Measurements from ENCODE around the gene CRYBA2.

The CRYBA2 gene

DNA sequence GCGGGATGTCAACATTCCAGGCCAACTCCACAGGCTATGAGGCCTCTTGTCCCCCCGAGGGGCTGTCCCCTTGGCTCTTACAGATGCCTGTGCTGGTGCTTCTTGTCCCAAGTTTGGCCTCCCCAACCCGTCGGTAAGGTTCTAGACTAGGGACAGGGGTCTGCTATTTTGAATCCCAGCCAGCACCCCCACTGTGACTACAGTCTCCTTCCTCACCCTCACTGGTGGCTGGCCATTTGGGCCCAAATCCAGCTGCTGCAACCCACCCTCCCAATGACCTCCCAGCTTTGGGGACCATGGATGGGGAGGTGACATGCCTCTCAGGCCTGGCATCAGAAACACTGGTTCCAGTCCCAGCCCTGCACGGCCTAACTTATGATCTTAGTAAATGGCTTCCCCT, 29.4 kb upstream of the CRYBA2 start:
- no peak for DNase-seq

DNA sequence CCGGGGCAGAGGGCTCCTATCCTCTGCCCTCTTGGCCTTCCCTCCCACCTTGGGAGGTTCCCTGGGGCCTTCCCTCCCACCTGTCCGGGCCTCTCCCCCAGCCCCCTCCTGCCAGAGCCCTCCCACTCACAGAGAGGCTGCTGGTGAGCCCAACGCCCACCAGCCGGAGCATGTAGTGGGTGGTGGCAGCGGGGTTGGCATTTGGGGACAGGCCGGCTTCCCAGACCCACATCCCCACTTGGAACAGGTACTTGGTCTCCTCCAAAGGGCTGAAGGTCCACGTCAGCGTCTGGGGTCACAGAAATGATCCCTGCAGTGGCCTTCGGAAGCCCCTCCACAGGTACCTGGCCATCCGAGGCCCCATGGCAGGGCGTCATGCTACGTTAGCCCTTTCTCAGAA, 28.8 kb upstream of the CRYBA2 start:
- DNase-seq, result no peak

DNA sequence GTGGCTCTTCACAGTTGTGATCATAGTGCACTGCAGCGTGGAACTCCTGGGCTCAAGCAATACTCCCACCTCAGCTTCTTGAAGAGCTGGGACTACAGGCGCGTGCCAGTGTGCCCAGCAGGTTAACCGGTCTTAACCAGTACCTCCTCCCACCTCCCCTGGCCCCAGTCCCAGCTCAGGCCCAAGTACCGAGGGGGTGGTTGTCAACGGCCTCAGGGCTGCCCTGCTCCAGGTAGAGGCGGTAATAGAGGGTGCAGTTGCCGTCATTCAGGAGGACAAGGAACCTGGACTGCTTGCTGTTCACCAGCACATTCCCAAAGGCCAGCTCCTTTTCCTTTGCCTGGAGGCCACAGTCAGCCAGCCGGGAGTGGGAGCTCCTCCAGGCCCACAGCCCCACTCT, 28.4 kb upstream of the CRYBA2 start:
- DNase-seq, result no peak

DNA sequence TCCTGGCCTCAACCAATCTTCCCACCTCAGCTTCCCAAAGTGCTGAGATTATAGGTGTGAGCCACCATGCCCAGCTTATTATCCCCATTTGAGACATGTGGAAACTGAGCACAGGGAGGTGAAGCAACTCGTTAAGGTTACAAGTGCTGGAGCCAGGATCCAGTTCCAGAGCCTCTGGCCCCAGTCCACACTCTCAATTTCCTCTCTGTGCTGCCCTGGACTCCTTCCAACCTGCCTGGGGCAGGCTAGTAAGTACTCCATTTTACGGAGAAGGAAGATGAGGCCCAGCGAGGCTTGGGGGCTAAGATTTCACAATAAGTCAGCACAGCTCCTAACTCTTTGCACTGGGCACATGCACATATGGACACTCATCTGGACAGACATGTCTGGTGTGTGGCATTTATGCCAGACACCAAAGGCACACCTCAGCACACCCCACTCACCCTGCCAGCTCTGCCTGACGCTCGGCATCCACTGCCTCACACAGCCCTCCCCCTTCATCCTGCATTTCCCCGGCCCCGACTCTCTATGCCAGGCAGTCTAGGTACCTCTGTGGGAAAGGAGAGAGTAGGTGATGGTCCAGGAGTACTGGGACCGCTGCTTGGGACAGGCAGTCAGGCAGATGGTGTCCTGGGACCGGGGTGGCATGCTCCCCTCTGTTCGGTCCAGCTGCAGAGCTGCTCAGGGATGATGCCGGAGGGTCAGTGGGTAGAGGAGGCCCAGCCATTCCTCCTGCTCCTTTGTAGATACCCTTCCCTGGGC, 27.6 kb upstream of the CRYBA2 start:
- DNase-seq, result no peak

DNA sequence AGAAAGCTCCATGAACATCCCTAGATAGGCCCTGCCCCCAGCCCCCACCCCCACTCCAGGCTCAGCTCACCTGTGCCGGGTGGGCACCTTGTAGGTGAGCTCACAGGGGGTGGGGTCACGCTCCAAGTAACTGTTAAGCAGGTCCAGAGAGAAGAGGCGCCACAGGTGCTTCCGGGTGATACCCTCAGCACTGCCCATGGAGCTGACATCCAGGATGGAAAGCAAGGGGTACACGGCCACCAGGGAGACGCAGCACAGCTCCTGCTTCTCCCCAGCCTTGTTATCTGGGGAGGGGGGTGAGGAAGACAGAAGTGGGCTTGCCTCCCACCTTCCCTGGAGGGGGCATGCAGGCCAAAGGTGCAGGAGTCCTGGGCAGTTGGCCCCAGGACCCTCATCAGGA, 26.2 kb upstream of the CRYBA2 start:
- no peak for DNase-seq

DNA sequence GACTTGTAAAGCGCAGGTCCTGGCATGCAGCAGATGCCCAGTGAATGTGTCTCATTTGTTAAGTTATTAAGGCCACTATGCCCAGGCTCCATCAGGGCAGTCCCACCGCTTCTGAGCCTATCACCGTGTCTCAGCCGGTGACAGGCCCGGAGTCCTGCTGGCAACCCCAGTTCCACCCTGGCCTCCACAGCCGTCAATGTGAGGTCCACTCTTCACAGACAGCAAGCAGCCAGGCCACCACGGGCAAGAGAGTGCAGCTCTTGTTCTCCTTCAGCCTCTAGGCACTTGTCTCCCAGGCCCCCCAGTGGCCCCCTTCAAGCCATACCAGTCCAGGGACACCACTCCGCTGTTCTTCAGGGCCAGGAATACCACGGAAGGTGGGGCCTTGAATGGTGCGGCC, 25.5 kb upstream of the CRYBA2 start:
- no peak for DNase-seq

DNA sequence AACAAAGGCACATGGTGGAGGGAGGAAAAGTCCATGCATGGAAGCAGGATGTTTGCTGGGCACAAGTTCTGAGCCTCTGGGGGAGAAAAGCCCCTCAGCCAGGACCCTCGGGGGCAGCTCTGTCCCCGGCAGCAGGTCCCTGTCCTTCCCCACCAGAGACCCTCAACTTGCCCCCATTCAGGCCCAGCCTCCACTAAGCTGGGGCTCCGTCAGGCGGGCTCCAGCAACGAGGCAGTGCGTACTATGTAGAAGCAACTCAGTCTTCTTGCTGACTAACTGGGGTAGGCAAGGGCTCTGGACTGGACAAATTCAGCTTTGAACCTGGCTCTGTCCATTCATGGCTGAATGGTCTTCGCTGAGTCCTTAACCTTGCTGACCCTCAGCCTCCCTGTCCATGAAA, 25.1 kb upstream of the CRYBA2 start:
- no peak for DNase-seq

DNA sequence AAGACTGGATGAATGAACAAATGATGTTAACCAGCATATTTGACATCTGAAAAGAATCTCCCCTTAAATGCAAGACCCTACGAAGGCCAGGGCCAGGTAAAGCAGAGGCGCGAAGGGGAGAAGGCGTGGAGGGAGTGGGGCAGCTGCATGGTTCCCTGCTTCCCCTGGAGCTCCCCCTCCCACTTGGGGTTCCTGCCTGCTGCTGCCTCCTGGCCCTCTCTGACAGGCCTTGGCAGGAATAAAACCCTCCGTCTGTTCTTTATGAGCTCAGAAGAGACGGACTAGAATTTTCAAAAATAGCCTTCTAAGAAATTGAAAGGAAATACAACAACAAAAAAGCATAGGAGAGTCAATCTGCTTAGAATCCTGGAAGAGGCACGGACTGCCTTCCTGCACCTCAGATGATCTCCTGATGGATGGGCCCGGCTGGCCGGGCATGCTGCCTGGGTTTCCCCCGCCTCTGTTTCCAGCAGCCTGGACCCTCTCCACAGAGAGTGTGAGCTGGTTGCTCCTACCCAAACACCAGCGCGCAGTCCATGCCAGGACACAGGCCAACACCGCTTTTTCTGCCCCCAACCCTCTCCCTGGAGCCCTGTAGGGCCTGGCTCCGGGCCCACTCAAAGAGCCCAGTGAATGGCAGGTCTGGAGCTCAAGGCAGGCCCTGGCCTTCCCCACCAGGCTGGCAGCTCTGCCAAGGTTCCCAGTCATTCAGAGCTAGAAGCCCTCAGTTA, 24.1 kb upstream of the CRYBA2 start:
- no peak for DNase-seq

DNA sequence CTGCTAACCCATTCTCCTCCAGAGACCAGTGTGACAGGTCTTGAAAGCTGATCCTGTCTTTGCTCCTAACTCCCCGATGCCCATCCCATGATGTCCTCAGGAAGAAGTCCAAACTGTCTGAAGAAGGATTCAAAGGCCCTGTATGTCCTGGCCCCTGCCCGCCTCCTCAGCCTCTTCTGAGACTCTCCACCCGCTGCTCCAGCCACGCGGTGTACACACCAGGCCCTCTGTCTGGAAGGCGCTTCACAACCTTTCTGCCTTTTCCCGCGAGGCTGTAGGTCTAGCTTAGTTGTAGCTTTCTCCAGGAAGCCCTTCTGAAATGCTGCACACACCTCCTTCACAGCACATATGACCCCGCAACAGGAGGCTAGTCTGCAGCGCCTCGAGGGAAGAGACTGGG, 23.5 kb upstream of the CRYBA2 start:
- DNase-seq, result no peak

DNA sequence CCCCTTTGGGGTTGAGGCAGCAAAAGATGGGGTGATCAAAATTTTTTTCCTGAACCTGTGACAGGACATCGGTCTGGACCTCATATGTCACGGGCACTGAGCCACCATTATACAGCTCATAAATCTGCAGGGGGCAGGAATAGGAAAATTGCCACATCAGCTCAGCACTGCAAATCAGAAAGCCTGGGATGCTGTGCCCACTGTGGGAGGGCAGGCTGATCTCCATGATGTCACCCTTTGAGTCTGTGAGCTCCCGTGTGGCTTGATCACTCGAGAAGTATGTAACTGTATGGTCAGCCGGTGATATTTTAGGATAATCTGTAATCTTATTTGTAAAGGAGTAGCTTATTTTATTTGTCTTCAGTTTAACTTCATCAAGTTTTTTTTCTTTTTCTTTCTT, 17.7 kb upstream of the CRYBA2 start:
- no peak for DNase-seq

DNA sequence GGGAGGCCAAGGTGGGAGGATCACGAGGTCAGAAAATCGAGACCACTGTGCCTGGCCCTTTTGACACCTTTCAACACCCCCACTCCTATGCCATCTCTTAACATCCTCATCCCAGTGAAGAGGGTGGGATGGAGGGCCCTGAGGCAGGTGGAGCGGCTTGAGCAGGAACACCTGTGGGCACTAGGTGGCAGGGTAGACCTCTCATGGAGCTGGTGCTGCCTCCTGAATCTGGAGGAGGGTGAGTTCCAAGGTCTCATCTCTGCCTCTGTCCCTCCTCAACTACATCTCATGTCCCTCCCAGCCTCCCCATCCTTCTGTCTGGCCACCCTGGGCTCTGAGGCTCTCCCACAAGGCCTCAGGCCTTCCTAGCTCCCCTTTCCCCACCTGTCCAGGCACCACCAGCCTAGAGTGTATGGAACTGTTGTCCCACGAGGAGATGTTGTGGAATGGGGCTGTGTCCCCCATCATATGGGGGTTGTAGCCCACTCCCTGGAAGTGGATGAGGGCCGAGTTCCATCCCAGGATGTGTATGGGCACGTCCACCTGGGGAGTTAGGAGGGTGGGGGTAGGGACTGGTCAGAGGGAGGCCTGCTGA, 17.0 kb upstream of the CRYBA2 start:
- no peak for DNase-seq

DNA sequence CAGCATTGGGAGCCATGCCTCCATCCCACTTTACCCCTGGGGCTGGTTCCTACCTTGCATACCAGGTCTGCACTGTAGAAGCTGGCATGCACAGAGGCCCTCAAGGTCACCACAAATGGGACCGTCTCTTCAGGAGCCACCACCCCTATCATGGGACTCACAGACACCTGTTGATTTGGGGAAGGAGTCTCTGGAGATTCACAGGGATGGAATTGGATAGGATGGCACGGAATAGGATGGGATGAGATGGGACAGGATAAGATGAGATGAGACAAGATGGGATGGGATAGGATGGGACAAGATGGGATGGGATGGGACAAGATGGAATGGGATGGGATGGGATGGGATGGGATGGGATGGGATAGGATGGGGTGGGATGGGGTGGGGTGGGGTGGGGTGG, 16.1 kb upstream of the CRYBA2 start:
- DNase-seq, result no peak

DNA sequence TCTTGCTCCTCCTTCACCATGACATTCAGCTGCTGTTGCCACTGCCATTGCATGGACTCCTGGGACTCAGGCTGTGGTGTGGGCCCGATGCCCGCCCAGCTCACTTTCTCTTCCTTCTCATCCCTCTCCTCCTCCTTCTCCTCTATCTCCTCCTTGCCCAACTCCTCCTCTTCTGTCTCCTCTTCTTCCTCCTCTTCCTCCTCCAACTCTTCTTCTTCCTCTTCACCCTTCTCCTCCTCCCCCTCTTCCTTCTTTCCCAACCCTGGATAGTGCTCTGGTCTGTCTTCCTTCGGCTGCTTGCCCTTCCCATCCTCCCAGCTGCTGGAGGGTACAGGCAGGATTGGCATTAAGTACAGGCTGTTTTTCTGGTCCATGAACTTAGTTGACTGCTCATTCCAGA, 10.8 kb upstream of the CRYBA2 start:
- DNase-seq, result no peak

DNA sequence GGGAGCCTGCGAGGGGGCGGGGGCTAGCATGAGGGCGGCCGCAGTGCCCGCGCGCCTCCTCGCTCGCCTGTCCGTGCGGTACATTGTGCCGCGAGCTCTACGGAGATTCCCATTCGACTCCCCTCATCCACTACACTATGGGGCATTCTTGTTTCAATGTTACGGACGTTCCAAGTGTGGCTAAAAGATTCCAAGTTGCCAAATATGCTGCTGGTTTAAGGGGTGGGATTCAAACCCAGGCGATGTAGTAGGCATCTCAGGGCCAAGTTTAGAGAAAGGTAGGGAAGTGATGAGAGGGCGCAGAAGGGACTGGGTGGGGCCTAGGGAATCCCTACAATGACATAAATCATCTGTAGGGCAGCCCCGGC, 10.0 kb upstream of the CRYBA2 start:
- no peak for DNase-seq

DNA sequence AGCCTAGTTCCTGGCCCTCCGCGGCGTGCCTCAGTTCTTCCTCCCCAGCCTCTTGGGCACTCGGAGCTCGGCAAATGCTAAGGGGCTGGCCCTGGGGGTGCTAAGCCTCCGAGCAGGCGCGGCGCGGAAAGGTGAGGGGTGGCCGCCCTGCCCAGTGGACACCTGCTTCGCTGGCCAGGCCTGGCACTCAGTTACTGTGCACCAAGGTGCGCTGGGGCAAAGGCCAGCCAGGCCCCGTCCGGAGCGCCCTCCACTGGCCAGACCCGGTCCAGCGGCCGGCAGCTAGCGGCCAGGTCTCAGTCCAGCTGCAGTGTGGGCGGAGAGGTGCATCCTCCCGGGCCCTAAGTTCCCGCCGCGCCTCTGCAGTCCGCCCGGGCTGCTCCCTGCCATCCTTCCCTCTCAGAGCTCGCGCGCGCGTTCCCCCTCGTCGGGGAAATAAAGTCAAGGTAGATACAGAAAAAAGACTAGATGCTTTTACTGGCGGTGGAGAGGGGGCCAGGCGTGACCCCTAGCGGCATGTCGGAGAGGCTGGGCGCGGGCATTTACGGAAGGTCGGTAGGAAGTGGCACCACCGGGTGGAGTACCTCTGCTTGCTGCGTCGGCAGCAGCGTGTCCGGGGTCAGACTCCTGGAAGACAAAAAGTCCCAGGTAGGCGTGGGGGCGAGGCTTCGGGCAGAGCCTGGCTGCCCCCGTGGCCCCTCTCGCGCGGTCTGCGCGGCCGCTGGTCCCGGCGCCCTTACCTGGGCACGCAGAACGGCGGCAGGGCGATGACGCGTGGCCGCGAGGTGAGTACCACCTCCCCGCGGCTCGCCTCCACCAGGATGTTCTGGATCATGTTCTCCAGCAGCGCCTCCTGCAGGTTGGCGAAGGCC, 9.4 kb upstream of the CRYBA2 start:
- no peak for DNase-seq

DNA sequence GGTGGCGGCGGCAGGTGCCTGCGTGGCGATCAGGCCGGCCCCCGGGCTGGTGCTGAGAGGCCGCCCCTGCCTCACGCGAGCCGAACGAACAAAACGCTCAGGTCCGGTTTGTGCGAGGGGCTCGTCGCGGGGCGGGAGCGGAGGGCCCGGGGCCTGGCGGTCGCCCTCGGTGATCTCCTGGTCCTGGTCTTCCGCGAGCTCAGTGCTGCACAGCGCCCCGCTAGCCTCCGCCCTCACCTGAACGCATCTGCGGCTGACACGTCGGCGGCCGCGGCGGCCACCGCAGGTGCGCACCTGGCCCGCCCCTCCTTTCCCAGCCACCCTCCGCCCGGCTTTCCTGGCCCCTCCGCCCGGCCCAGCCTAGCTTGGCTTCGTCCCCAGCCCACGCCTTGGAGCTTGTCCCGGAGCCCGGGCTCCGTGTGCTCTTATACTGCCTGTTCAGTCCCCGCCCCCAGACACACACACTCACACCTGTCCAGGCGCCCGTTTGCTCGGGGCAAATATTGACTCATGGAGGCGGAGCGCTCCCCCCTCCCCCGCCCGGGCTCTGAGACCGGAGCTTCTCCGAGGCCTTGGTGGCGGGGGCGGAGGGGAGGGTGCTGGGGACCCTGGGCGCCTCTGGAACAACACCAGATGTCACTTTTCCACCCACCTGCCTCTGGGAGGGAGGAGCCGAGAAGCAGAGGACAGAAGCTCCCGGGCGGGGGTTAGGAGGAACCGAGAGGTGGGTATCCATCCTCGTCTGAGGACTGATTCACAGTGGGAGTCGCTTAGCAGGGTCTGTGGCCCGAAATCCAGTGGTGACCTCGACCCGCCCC, 8.6 kb upstream of the CRYBA2 start:
- DNase-seq, result no peak

DNA sequence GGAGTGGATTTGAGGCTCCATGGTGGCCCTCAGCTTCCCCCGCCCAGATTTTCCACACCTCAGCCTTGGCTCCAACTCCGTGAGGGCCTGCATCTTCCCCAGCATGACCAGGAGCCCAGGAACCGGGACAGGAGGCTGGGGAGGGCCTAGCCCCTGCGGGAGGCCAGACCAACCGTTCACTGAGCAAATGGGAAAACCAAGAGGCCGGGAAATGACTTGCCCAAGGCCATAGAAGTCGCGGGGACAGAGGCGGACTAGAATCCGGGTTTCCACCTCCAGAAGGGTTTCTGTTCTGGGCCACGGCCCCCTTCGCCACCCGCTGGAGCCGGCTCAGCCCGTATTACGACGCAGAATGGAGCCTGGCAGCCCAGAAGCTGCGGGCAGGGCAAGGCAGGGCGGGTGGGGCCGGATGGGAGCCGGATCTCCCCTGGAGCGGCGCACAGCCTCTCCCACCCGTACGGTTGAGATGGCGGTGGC, 7.9 kb upstream of the CRYBA2 start:
- no peak for DNase-seq

DNA sequence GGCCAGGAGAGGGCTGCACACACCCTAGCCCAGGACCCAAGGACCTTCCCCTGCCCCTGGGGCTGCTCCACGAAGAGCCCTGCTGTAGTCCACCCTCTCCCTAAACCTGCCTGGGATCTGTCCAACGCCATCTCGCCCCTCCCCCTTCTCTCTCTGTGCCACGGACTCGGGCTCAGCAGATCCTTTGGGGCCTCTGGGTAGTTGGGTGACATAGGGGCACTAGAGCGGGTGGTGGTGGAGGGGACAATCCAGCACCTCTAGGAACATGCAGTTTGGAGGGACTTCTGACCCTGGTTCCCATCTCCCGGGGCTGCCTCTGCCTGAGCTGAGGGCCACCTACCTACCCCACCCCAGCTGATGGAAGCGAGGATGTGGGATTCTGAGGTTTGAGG, 7.3 kb upstream of the CRYBA2 start:
- no peak for DNase-seq

DNA sequence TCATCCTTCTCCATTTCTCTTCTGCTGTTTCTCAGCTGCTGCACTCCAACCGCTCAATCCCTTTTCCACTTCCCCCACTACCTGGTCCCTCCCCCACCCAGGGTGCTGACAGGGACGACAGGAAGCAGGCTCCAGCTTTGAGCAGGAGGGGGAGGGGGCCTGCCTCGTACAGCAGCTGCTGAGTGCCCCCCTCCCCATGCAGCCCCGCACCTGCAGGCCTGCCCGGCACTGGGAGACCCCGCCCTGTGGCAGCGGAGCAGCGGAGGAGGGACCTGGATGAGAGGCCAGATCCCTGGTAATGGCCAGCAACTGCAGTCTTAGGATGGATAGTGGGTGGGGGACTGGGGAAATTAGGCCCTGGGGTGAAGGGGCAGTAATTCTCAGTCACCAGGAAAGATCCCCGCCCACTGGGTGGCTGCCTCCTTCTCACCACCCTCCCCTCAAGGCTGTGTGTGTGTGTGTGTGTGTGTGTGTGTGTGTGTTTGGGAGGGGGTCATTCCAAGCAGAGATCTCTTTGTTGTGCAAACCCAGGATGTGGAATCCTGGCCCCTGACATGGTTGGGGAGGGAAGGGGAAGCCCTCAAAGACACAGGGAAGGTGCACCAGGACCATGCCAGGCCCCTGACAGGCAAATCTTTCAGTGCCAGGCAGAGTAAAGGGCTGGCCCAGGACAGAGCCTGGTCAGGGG, 6.8 kb upstream of the CRYBA2 start:
- no peak for DNase-seq

DNA sequence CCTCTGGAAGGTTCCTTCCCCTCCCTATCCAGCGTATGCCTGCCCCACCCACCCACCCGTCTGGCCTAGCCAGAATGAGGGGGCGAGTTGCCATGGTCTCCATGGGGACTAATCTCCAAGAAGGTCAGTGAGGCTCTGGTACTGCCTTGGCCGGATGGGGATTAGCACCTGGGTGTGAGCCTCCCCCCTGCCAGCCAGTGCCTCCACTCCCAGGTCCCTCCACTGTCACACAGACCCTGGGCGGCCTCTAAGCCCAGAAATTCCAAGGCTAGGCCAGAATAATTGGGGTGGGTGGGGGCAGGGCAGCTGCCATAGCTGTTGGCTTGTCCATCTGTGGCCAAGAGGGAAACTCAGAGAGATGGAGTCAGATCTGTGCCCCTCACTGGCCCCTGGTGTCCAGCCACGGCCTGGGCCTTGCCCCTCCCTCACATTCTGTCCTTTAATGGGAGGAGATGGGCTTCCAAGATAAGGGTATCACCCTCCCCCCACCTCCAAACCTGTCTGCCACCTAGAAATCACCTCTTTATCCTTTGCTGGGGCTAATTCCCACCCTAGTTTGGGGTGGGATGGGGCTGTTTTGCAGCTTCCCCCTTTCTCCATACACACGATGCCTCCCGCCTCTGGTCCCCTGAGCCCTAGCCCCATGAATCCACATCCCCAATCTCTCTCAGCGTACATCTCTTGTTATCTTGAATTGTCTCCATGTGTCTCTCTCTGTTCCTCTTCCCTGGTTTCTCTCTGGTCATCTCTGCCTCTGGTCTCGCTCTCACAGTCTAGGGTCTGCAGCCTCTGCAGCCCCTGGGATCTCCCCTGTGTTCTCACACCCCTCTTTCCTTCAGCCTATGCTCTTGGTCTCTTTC, 6.0 kb upstream of the CRYBA2 start:
- no peak for DNase-seq

All from fibroblast of upper back skin (primary cell).